Adrenal gland (tissue), 12 donors: ENCODE data around the gene PRRT4. TPM values are rescaled to one million over a fixed set of nuclear protein-coding genes. Genes with fewer than 3 reads are reported as not detected.
A peak's percentile ranks its signal among the peaks of the same experiment; 100 is the strongest.

Source experiments
- DNase-seq, 7 donors: peaks; one replicate each; pipeline ENCODE4 v3.0.0-alpha.2; 2019 to 2020
- H3K27ac ChIP-seq, 5 donors: fragments of 200-600 bp; sonication (generic) in 4 of 5; 1 replicate in 3 of 5; 2 replicates in 2 of 5; pipeline versions ENCODE4 v1.5.1 to v1.8.0; 2016 to 2020; ENCODE audit warnings: mild to moderate bottlenecking in 1 of 5
- H3K27me3 ChIP-seq: fragments of 200-600 bp; 2 replicates; pipeline ENCODE4 v1.8.0; 2021
- H3K36me3 ChIP-seq, 2 donors: fragments of 200-600 bp; replicated peaks in 1 of 2; 1 replicate in 1 of 2; 2 replicates in 1 of 2; pipeline versions ENCODE4 v1.5.1 to v1.8.0; 2018 to 2022
- H3K4me1 ChIP-seq, 2 donors: fragments of 200-600 bp; replicated peaks in 1 of 2; 1 replicate in 1 of 2; 2 replicates in 1 of 2; pipeline versions ENCODE4 v1.5.1 to v1.8.0; 2018 to 2021
- H3K4me3 ChIP-seq, 4 donors: fragments of 200-600 bp; sonication (generic) in 3 of 4; one replicate each; pipeline ENCODE4 v1.5.1; 2016 to 2018
- H3K9me3 ChIP-seq, 3 donors: fragments of 200-600 bp; sonication (generic) in 1 of 3; replicated peaks in 1 of 3; 1 replicate in 2 of 3; 2 replicates in 1 of 3; pipeline versions ENCODE4 v1.5.1 to v1.8.0; 2016 to 2021
- POLR2A ChIP-seq, 2 donors: fragments of 450-650 bp; IDR thresholded peaks; one replicate each; pipeline ENCODE4 v1.6.1; 2017; ENCODE audit warnings: antibody characterized with exemption in 2 of 2, mild to moderate bottlenecking in 2 of 2, moderate library complexity in 1 of 2
- WGBS, 4 donors: extraction: QIAGEN DNeasy Blood & Tissue Kit in 2 of 4; methylation state at CpG; one replicate each; pipeline versions ENCODE4 v1.1.5 to v1.1.7; 2013 to 2017; 5-methylcytosine and 5-hydroxymethylcytosine counted together
- intact Hi-C, 2 donors: fragments of 100-400 bp; cut with DNase I; formaldehyde crosslinking; loops; one replicate each; pipeline versions ENCODE4 v1.14.1 to v1.15.0; 2022 to 2023
- polyA plus RNA-seq, 3 donors: library from polyadenylated mRNA; stranded (reverse); fragments of 200-250 nt in 2 of 3; fragments of 350-450 nt in 1 of 3; fragmentation: Illumina TruSeq in 1 of 3; extraction: RNeasy Lipid Tissue Mini Kit (QIAGEN cat#74804) in 1 of 3; gene quantifications; one replicate each; pipeline ENCODE4 v1.2.3, GENCODE V29; 2013 to 2014
- total RNA-seq, 9 donors: library from RNA; depleted of rRNA in 4 of 9; stranded (reverse); fragments of >200 nt in 4 of 9; fragments of 120-200 nt in 1 of 9; fragmentation: NEBNext Ultra II Directional in 1 of 9; extraction: Animal tissue kit (Norgen Biotek cat#: 25700) in 1 of 9; gene quantifications; one replicate each; pipeline versions ENCODE4 v1.1.0 to v1.2.4, GENCODE V29; 2013 to 2023
- TF ChIP-seq, protein P1 (sequence below), 6 experiments: fragments of 450-650 bp in 4 of 6; fragments of 200-600 bp in 2 of 6; sonication (generic) in 1 of 6; IDR thresholded peaks; 1 replicate in 5 of 6; 2 replicates in 1 of 6; pipeline versions ENCODE4 v1.5.1 to v1.8.0; 2016 to 2021; ENCODE audit warnings: antibody characterized with exemption in 6 of 6, mild to moderate bottlenecking in 2 of 6, moderate library complexity in 1 of 6
- donor health status: healthy with polysubstance abuse.
- donor health status: Bipolar disorder and iron deficiency.
- donor health status: DM: yes; HTN: yes; CAD: no.
- donor health status: DM: no; HTN: no; CAD: no.
- donor health status: DM: no; HTN: no; CAD: no.
- donor health status: DM: yes; HTN: yes; CAD: no.

Gene PRRT4
- total and polyA plus RNA-seq, 12 donors = 0.23 to 7.7 (median 1.1) TPM; not detected in 1

DNA sequence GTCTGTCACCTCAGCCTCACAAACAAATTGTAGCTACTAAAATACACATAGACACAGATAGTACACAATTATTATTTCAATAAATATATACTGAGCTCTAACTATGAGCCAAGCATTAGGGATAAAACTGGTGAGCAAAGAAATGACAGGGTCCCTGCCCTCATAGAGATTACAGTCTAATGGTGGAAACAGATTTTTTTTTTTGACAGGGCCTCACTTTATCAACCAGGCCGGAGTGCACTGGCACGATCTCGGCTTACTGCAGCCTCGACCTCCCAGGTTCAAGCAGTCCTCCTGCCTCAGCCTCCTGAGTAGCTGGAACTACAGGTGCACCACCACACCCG is 17.1 kb downstream of the PRRT4 start:
- 88 to 91% (median 88%) methylated on average over 5 of the region's 5 CpGs for WGBS, 4 donors
- H3K27ac ChIP-seq = no peak overlapping the region
- intact Hi-C loops = no loop called here

DNA sequence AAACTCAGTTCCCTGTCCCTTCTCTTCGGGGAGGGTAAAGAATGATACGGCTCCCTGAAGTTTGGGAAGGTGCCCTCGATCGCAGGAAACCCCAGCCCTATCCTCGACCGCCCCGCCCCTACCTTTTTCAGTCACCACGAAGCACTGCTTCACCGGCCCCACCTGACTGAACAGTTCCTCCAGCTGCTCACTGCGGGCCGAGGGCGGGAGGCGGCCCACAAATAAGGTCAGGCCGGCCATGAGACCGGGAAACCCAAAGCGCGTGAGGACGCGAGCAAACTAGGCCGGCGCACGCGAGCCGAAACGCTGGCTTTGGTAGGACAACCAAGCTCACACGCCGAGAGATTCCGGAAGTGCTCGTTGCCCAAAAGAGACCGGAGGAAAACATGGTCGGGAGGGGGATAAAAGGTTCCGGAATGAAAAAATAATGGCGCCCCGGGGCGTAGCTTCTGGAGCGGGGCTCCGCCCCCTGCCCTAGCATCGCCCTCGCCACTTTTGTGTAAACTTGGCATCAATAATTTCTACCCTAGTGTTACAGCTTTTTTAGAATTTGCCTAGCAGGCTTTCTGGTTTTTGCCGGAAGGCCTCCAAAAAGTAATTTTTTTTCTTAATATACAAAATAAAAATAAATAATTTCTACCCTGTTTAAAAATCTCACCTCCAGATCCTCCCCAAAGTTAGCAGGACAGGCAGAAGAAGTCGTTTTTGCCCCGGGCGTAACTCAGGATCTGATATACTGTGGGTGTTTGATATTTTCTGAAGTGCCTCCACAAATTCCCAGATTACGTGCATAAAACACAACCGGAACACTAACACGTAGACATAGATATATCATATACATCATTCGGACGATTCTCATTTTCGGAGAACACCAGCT is 17.7 kb downstream of the PRRT4 start, which contains the start of gene RBM28:
Gene RBM28 (minus strand): TSS at position 355 of the 877 bp plus-strand sequence. CDS start 115 bp downstream, at position 240.
- peak; percentile 60 for TF ChIP-seq POLR2A (IDR thresholded peaks at IDR 0.05)
- TF ChIP-seq, protein P1, sequence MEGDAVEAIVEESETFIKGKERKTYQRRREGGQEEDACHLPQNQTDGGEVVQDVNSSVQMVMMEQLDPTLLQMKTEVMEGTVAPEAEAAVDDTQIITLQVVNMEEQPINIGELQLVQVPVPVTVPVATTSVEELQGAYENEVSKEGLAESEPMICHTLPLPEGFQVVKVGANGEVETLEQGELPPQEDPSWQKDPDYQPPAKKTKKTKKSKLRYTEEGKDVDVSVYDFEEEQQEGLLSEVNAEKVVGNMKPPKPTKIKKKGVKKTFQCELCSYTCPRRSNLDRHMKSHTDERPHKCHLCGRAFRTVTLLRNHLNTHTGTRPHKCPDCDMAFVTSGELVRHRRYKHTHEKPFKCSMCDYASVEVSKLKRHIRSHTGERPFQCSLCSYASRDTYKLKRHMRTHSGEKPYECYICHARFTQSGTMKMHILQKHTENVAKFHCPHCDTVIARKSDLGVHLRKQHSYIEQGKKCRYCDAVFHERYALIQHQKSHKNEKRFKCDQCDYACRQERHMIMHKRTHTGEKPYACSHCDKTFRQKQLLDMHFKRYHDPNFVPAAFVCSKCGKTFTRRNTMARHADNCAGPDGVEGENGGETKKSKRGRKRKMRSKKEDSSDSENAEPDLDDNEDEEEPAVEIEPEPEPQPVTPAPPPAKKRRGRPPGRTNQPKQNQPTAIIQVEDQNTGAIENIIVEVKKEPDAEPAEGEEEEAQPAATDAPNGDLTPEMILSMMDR (IDR thresholded peaks at IDR 0.05) = no peak
- intact Hi-C loops = no loop called here
- Histone ChIP-seq H3K27me3 (no peaks in the 10 kb centered on the region), H3K9me3 (no peaks in the 10 kb centered on the region), H3K4me1 (peaks cover 7 to 26% of the 10 kb centered on the region in 2 donors), H3K27ac (peak within 1 kb of the TSS in 4 of 5 donors; percentile 55 to 85 (median 77)), H3K4me3 (peak within 1 kb of the TSS; percentile 14 to 70 (median 62)), H3K36me3 (peaks cover 0 to 4% of the 10 kb centered on the region in 2 donors)
- DNase-seq = peak; percentile 84 to 95 (median 90)
- 12 to 17% (median 15%) methylated on average over 32 to 49 of the region's 49 CpGs for WGBS, 4 donors

More for the DNA sequence above, 17.1 kb downstream of the PRRT4 start:
- no peaks in the 10 kb centered on the region for H3K27me3 ChIP-seq
- peaks cover 7 to 26% of the 10 kb centered on the region in 2 donors for H3K4me1 ChIP-seq
- H3K36me3 ChIP-seq = no peaks in the 10 kb centered on the region
- no peak overlapping the region for H3K4me3 ChIP-seq
- TF ChIP-seq POLR2A (IDR thresholded peaks at IDR 0.05) = no peak
- TF ChIP-seq, protein P1 (IDR thresholded peaks at IDR 0.05) = no peak
- H3K9me3 ChIP-seq = no peaks in the 10 kb centered on the region
- DNase-seq = no peak

DNA sequence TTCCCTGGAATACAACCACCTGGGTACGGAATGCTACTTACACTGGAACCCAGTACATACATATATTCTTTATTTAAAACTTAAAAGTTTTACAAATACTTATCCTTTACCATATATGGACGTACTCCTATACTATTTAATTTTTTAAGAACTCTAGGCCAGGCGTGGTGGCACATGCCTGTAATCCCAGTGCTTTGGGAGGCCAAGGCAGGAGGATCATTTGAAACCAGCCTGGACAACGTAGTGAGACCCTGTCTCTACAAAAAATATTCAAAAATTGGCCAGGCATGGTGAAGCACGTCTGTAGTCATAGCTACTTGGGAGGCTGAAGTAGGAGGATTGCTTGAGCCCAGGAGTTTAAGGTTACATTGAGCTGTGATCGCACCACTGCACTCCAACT is 19.8 kb downstream of the PRRT4 start:
- no peak for DNase-seq
- intact Hi-C loops = no loop called here
- H3K27me3 ChIP-seq = no peaks in the 10 kb centered on the region
- peaks cover 0 to 23% of the 10 kb centered on the region in 2 donors for H3K36me3 ChIP-seq
- WGBS, 4 donors = 79 to 92% (median 89%) methylated on average over 6 of the region's 6 CpGs
- H3K4me3 ChIP-seq = no peak overlapping the region
- TF ChIP-seq POLR2A (IDR thresholded peaks at IDR 0.05) = no peak
- TF ChIP-seq, protein P1 (IDR thresholded peaks at IDR 0.05) = no peak
- H3K4me1 ChIP-seq = peaks cover 7 to 26% of the 10 kb centered on the region in 2 donors
- no peaks in the 10 kb centered on the region for H3K9me3 ChIP-seq
- H3K27ac ChIP-seq = no peak overlapping the region

DNA sequence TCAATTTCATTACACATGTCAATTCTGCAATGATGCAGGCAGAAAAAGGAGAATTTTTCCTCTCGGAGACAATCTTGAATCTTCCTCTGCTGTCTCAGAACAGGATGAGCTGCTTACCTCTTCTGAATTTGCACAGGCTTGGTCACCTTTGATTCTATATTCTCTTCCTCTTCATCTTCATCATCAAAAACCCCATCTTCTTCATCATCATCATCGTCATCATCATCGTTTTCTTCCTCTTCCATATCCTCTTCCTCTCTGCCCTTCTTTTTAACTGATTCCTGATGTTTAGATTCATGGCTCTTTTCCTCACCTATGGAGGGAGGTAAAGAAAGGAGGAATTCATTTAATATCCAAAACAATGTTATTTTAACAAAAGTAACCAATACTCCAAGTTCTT is 25.8 kb downstream of the PRRT4 start:
- Histone ChIP-seq H3K27me3 (no peaks in the 10 kb centered on the region), H3K4me1 (no peaks in the 10 kb centered on the region), H3K4me3 (no peak overlapping the region), H3K36me3 (peaks cover 0 to 72% of the 10 kb centered on the region in 2 donors), H3K9me3 (no peaks in the 10 kb centered on the region), H3K27ac (no peak overlapping the region)
- intact Hi-C loops = no loop called here
- no peak for DNase-seq
- no peak for TF ChIP-seq POLR2A (IDR thresholded peaks at IDR 0.05)
- TF ChIP-seq, protein P1 (IDR thresholded peaks at IDR 0.05) = no peak
- WGBS, 4 donors = 88 to 96% (median 92%) methylated on average over 3 of the region's 3 CpGs
